Neuron (in vitro differentiated cells): ENCODE data around the gene GREB1L.
A peak's percentile ranks its signal among the peaks of the same experiment; 100 is the strongest.
"Not testable (repeated sequence)": the region's sequence is repeated elsewhere in the genome, so short reads cannot be mapped to it uniquely, and the experiment has no call there.

Experiments used
- H2AFZ ChIP-seq: one replicate; pipeline ENCODE4 v1.6.1; 2013; ENCODE audit warnings: low read depth, mild to moderate bottlenecking, inconsistent platforms, low read length, moderate library complexity
- H3K27me3 ChIP-seq: one replicate; pipeline ENCODE4 v1.6.1; 2013; ENCODE audit warnings: low read length; ENCODE audit not compliant: insufficient read depth
- H3K36me3 ChIP-seq: one replicate; pipeline ENCODE4 v1.6.1; 2013; ENCODE audit warnings: low read length; ENCODE audit not compliant: insufficient read depth
- H3K4me1 ChIP-seq: one replicate; pipeline ENCODE4 v1.6.1; 2013; ENCODE audit warnings: low read length; ENCODE audit not compliant: insufficient read depth
- H3K4me3 ChIP-seq: 2 replicates; pipeline ENCODE4 v1.5.1; 2013; ENCODE audit warnings: mild to moderate bottlenecking, low read length, moderate library complexity
- H3K9me3 ChIP-seq: one replicate; pipeline ENCODE4 v1.6.1; 2013; ENCODE audit warnings: low read length

GREB1L gene

DNA sequence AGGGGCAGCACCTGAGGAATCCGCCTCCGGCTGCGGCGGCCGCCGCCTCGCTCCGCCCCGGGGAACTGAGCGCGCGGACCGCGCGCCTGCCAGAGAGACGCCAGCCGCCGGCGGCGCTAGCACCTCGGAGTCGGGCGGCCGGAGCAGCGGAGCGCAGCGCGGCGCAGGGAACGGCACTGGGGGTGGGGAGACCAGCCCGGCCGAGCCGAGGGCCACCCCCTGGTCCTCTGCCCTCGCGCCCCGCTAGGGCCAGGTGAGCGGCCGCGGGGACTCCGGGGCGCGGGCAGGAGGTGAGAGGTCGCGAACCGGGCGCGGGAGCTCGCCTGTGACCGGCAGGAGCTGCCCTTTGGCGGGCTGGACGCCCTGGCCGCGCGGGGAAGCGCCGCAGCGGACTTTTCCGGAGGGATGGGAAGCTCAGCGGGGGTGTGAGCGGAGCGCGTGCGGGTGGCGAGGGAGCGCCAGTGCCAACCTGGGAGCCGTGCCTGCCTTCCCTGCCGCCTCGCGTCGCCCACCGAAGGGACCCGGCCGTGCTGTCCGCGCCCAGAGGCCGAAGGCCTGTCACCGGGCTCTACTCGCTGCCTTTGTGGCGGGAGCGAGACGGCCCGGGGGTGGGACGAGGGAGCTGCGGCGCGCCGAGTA is at the start of gene GREB1L:
Gene GREB1L, plus strand, starts transcription at position 92 of the 639 bp plus-strand sequence. CDS start 141,287 bp downstream, outside the sequence.
- H3K27me3 ChIP-seq: no peaks in the 10 kb centered on the region
- H3K36me3 ChIP-seq: no peaks in the 10 kb centered on the region
- no peaks in the 10 kb centered on the region for H3K9me3 ChIP-seq
- peaks cover 28% of the 10 kb centered on the region for H3K4me1 ChIP-seq
- H3K4me3 ChIP-seq: peak within 1 kb of the TSS; percentile 78
- peak within 1 kb of the TSS; percentile 90 for H2AFZ ChIP-seq

DNA sequence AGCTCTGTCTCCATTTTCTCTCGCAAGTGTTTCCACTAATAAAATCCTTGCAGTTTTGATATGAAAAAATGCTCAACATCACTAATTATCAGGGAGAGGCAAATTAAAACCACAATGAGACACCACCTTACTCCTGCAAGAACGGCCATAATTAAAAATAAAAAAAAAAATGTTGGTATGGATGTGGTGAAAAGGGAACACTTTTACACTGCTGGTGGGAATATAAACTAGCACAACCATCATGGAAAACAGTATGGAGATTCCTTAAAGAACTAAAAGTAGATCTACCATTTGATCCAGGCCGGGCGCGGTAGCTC is 49.8 kb upstream of the GREB1L start:
- Histone ChIP-seq H3K9me3 (no peaks in the 10 kb centered on the region), H2AFZ (no peak overlapping the region), H3K36me3 (no peaks in the 10 kb centered on the region), H3K27me3 (no peaks in the 10 kb centered on the region), H3K4me3 (no peak overlapping the region), H3K4me1 (no peaks in the 10 kb centered on the region)

DNA sequence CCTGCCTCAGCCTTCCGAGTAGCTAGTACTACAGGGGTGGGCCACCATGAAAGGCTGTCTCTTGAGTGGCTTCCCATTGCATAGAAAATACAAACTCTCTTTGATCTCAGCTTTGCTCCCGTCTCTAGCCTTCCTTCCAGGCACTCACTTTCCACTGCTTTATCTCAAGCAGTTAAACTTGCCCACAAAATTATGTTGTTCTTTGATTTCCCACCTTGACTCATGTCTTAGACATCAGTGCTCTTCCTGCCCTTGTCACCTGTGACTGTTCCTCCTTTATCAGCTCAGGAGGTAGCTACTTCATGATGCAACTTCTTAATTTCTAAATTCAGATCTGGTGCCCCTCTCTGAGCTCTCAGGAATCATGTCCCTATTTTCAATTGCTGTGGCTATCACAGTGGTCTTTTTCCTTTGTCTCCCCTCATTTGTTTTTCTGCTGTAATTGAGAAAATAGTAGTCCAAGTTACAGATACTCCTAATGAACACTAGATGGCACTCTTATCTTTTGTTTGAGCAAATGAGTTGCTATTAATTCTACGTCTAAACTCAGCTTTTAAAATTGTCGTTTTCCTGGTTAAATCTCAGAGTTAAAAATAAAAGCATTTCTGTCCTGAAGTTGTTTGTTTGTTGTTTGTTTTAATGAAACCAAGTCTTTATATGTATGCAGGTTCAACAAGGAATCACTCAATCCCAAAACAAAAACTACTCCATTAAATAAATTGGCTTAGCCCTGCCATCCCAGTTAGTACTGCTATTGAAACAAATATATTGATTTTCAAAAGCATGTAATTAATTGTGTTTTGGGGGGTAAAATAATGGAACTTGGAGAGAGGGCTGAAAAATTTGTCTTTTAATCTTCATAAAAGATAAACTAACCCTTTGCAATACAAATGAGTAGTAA is 46.9 kb upstream of the GREB1L start:
- no peak overlapping the region for H3K4me3 ChIP-seq
- no peaks in the 10 kb centered on the region for H3K27me3 ChIP-seq
- no peaks in the 10 kb centered on the region for H3K36me3 ChIP-seq
- H2AFZ ChIP-seq: peak overlapping the region; percentile 20
- no peaks in the 10 kb centered on the region for H3K9me3 ChIP-seq
- no peaks in the 10 kb centered on the region for H3K4me1 ChIP-seq

DNA sequence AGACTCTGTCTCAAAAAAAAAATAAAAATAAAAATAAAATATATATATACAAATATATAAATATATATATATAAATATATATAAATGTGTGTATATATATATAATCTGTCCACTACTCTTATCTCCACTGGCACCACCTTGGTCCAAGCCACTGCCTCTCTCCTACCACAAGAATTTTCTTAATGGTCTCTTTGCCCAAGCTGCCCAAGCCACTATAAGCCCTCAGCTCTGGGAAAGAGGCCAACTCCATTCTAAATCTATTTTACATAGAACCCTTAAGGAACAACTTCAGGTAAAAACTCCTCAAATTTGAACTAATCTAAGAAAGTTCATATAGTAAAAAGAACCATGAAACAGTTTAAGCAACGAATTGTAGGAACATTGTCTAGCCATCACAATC is 45.6 kb upstream of the GREB1L start:
- Histone ChIP-seq H3K4me1 (no peaks in the 10 kb centered on the region), H3K9me3 (no peaks in the 10 kb centered on the region), H3K4me3 (no peak overlapping the region), H3K36me3 (no peaks in the 10 kb centered on the region), H3K27me3 (no peaks in the 10 kb centered on the region), H2AFZ (no peak overlapping the region)

DNA sequence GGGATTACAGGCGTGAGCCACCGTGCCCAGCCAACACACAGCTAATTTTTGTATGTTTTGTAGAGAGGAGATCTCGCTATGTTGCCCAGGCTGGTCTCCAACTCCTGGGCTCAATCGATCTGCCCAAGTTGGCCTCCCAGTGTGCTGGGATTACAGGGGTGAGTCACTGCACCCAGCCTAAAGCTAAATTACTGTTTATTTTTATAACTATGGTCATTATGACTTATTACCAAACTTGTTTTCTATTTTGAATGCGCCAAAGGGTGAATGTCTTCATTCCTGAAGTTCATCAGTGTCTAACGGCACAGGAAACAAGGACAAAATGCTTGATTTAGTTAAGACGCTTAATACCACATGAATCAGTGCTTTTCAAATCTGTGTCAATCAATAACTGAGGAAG is 38.9 kb upstream of the GREB1L start:
- Histone ChIP-seq H2AFZ (no peak overlapping the region), H3K9me3 (no peaks in the 10 kb centered on the region), H3K27me3 (no peaks in the 10 kb centered on the region), H3K4me3 (no peak overlapping the region), H3K36me3 (no peaks in the 10 kb centered on the region), H3K4me1 (no peaks in the 10 kb centered on the region)

DNA sequence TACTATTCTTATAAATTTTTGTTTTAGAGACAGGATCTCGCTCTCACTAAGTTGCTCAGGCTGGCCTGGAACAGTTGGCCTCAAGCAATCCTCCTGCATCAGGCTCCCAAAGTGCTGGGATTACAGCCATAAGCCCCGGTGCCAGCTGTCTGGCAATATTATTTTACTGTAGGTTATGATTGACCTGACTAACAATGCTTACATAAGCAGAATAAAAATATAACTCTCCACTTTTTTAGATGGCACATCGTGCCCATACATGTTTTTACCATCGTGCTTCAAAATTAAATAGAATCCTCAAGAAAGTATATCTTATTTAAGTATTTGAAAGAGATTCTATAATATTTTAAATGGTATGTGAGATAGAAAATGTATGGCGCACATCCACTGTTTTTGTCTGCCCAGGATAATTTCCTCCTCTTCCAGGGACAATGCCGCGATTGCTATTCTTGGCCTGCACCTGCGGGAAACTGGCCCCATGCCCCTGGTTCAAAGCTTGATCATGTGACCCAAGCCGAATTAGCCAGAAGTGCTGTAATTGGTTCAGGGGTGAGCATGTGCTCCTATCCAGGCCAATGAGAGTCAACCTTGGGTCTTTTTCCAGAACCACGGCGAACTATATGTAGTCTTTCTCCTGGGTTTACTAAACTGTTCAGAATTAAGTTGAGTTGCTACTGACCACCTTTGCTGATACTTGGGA is 38.3 kb upstream of the GREB1L start:
- no peak overlapping the region for H2AFZ ChIP-seq
- H3K27me3 ChIP-seq: no peaks in the 10 kb centered on the region
- H3K4me3 ChIP-seq: no peak overlapping the region
- no peaks in the 10 kb centered on the region for H3K4me1 ChIP-seq
- no peaks in the 10 kb centered on the region for H3K9me3 ChIP-seq
- H3K36me3 ChIP-seq: no peaks in the 10 kb centered on the region

DNA sequence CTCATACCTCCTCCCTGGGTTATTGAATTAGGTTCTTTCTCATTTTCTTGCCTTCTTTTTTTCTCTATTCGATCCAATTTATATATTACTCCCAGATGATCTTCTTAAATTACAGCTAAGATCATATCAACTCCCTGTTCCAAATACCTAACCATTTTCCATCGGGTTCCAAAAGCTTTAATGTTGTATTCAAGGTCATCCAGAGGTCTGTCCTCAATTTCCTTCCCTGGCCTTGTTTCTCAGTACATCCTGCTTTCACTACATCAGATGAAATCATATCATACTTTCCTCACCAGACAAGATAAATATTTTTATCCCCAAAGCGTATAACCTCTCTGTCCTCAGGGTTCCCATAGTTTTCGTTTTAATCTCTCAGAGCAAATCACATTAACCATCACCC is 36.3 kb upstream of the GREB1L start:
- H3K4me3 ChIP-seq: no peak overlapping the region
- no peaks in the 10 kb centered on the region for H3K36me3 ChIP-seq
- no peaks in the 10 kb centered on the region for H3K9me3 ChIP-seq
- H2AFZ ChIP-seq: no peak overlapping the region
- H3K27me3 ChIP-seq: no peaks in the 10 kb centered on the region
- H3K4me1 ChIP-seq: no peaks in the 10 kb centered on the region

DNA sequence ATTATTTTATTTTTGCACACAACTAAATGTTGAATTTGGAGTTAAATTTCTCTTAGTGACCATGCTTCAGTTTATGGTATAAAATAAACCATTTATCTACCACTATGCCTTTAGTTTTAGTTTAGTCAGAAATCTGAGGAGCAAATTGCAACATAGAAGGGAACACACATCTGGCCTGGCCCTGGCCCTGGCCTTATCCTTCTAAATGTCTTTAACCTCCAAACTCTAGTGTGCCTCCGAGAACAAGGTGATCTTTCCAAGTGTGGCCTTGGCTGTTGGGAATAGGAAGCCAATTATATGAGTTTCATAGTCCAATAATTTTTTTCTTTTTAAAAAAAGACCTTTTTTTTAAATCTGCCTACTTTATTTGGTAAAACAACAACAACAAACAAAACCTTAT is 31.8 kb upstream of the GREB1L start:
- Histone ChIP-seq H3K4me1 (no peaks in the 10 kb centered on the region), H3K4me3 (no peak overlapping the region), H2AFZ (no peak overlapping the region), H3K36me3 (no peaks in the 10 kb centered on the region), H3K27me3 (no peaks in the 10 kb centered on the region), H3K9me3 (no peaks in the 10 kb centered on the region)

DNA sequence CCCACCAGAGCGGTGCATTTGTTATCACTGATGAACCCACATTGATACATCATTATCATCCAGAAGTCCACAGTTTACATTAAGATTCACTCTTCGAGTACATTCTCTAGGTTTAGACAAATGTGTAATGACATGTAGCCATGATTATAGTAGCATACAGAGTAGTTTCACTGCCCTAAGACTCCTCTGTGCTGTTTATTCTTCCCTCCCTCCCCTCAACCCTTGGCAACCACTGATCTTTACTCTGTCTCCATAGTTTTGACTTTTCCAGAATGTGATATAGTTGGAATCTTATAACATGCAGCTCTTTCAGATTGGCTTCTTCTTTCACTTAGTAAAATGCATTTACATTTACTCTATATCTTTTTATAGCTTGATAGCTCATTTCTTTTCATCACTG is 31.2 kb upstream of the GREB1L start:
- no peak overlapping the region for H3K4me3 ChIP-seq
- no peaks in the 10 kb centered on the region for H3K27me3 ChIP-seq
- no peaks in the 10 kb centered on the region for H3K9me3 ChIP-seq
- H3K4me1 ChIP-seq: peaks cover 2% of the 10 kb centered on the region
- no peaks in the 10 kb centered on the region for H3K36me3 ChIP-seq
- no peak overlapping the region for H2AFZ ChIP-seq

DNA sequence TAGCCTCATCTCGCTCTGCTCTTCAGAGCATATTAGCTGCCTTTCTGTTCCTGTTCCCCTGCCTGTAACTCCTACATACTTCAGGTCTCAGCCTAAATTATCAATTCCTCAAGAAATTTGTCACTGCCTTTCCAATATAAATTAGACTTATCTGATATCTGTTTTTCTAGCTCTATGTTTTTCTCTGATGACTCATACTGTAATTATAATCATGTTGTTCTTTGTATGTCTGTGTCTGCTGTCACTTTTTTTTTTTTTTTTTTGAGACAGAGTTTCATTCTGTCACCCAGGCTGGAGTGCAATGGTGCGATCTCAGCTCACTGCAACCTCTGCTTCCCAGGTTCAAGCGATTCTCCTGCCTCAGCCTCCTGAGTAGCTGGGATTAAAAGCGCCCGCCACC is 27.6 kb upstream of the GREB1L start:
- not testable (repeated sequence) for H3K4me1 ChIP-seq, H3K27me3 ChIP-seq, H2AFZ ChIP-seq, H3K9me3 ChIP-seq, H3K36me3 ChIP-seq, H3K4me3 ChIP-seq

DNA sequence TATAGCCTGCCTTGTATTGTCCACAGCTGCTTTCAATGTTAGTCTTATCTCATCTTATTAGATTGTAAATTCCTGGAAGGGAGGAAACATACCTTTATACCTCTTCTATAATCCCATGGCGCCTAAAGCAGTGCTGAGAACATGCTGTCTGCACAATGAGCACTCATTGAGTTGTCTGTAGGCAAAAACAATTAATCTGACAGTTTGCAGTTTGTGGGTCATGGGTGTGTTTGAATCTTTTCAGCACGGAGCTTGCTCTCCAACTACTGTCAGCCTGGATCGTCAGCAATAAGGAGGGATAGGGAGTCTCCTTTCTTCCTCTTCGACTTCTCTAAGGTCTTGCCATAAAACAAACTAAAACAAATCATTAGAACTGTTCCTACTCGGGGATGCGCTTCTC is 26.5 kb upstream of the GREB1L start:
- Histone ChIP-seq H3K27me3 (no peaks in the 10 kb centered on the region), H3K4me1 (peaks cover 6% of the 10 kb centered on the region), H3K36me3 (no peaks in the 10 kb centered on the region), H3K4me3 (no peak overlapping the region), H3K9me3 (no peaks in the 10 kb centered on the region), H2AFZ (peak overlapping the region; percentile 12)

DNA sequence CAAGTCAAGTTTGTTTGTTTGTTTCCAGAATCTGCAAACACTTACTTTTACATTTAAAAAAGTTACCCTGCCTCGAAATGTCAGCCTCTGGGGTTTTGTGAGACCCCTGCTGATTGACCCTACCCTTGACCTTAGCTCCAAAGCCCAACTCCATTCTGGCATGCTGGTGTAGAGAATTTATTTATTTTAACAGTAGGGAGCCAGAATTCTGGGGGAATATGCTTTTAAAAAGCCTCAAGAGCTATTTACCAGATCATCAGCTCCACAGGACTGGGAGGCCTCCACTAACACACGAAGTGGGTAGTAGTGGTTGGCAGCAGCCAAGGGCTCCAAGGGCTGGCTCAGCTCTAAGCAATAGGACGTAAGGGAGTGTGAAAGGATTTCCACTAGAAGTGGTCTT is 23.2 kb upstream of the GREB1L start:
- Histone ChIP-seq H3K36me3 (no peaks in the 10 kb centered on the region), H3K27me3 (no peaks in the 10 kb centered on the region), H2AFZ (no peak overlapping the region), H3K4me3 (no peak overlapping the region), H3K9me3 (no peaks in the 10 kb centered on the region), H3K4me1 (peaks cover 6% of the 10 kb centered on the region)

DNA sequence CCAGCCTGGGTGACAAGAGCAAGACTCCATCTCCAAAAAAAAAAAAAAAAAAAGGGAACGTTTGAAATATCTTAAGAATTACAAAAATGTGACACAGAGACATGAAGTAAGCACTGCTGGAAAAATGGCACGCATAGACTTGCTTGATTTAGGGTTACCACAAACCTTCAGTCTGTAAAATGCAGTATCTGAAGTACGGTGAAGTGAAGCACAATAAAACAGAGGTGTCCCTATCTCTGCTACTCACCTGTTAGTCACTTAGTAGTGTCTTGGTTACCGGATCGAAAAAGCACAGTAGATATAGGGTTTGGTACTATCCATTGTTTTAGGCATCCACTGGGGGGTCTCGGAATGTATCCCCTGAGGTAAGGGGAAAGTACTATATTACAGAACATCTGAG is 11.6 kb upstream of the GREB1L start:
- Histone ChIP-seq H2AFZ (no peak overlapping the region), H3K4me1 (no peaks in the 10 kb centered on the region), H3K27me3 (no peaks in the 10 kb centered on the region), H3K36me3 (no peaks in the 10 kb centered on the region), H3K9me3 (peaks cover 7% of the 10 kb centered on the region), H3K4me3 (no peak overlapping the region)
